MM.1S (cell line): ENCODE results near the gene OPN3.

ENCODE experiments used
- DNase-seq: peaks from one replicate; pipeline ENCODE4 v3.0.0-alpha.2; 2015
- H2AFZ ChIP-seq: fragments of 300-600 bp; sonication (generic); 2 replicates; pipeline ENCODE4 v1.6.0; 2016; ENCODE audit warnings: antibody characterized with exemption, low read length
- H3F3A ChIP-seq: fragments of 300-600 bp; sonication (generic); 2 replicates; pipeline ENCODE4 v1.6.1; 2016; ENCODE audit warnings: mild to moderate bottlenecking, antibody characterized with exemption, low read length, moderate library complexity, mixed read lengths; ENCODE audit not compliant: insufficient read depth
- H3K27ac ChIP-seq: fragments of 300-600 bp; sonication (generic); 2 replicates; pipeline ENCODE4 v1.5.1; 2016; ENCODE audit warnings: mild to moderate bottlenecking, low read length
- H3K27me3 ChIP-seq: fragments of 300-600 bp; sonication (generic); replicated peaks from 2 replicates; pipeline ENCODE4 v1.6.0; 2016; ENCODE audit warnings: low read length; ENCODE audit not compliant: insufficient read depth
- H3K36me3 ChIP-seq: fragments of 300-600 bp; sonication (generic); replicated peaks from 2 replicates; pipeline ENCODE4 v1.6.1; 2016; ENCODE audit warnings: mild to moderate bottlenecking, low read length, mixed read lengths; ENCODE audit not compliant: insufficient read depth
- H3K4me1 ChIP-seq: fragments of 300-600 bp; sonication (generic); 2 replicates; pipeline ENCODE4 v1.6.1; 2016; ENCODE audit warnings: low read length, mixed read lengths
- H3K4me2 ChIP-seq: fragments of 300-600 bp; sonication (generic); 2 replicates; pipeline ENCODE4 v1.6.0; 2016; ENCODE audit warnings: low read depth, low read length
- H3K4me3 ChIP-seq: fragments of 300-600 bp; sonication (generic); 2 replicates; pipeline ENCODE4 v1.5.1; 2016; ENCODE audit warnings: low read length, mixed read lengths
- H3K79me2 ChIP-seq: fragments of 300-600 bp; sonication (generic); 2 replicates; pipeline ENCODE4 v1.6.1; 2016; ENCODE audit warnings: mixed run types, low read length, mixed read lengths
- H3K9ac ChIP-seq: fragments of 300-600 bp; sonication (generic); 2 replicates; pipeline ENCODE4 v1.6.1; 2016; ENCODE audit warnings: low read length, mixed read lengths
- H3K9me2 ChIP-seq: fragments of 300-600 bp; sonication (generic); replicated peaks from 2 replicates; pipeline ENCODE4 v1.6.1; 2016; ENCODE audit warnings: mild to moderate bottlenecking, low read length, mixed read lengths; ENCODE audit not compliant: insufficient read depth
- H3K9me3 ChIP-seq: fragments of 300-600 bp; sonication (generic); replicated peaks from 2 replicates; pipeline ENCODE4 v1.6.1; 2016; ENCODE audit warnings: mild to moderate bottlenecking, low read length, mixed read lengths; ENCODE audit not compliant: insufficient read depth
- H4K20me1 ChIP-seq: fragments of 300-600 bp; sonication (generic); 2 replicates; pipeline ENCODE4 v1.6.1; 2016; ENCODE audit warnings: mild to moderate bottlenecking, low read length, moderate library complexity, mixed read lengths; ENCODE audit not compliant: insufficient read depth
- CTCF ChIP-seq: fragments of 300-600 bp; sonication (generic); IDR thresholded peaks from 2 replicates; pipeline ENCODE4 v1.5.1; 2016; ENCODE audit warnings: antibody characterized with exemption, low read length, mixed read lengths
- EZH2 ChIP-seq: fragments of 300-600 bp; sonication (generic); optimal IDR thresholded peaks from 2 replicates; pipeline ENCODE3; 2017; ENCODE audit warnings: low read depth, mild to moderate bottlenecking, antibody characterized with exemption, low read length, mixed read lengths
- EZH2phosphoT487 ChIP-seq: fragments of 300-600 bp; sonication (generic); IDR thresholded peaks from 2 replicates; pipeline ENCODE4 v1.6.1; 2018; ENCODE audit warnings: antibody characterized with exemption, low read length

The OPN3 gene

DNA sequence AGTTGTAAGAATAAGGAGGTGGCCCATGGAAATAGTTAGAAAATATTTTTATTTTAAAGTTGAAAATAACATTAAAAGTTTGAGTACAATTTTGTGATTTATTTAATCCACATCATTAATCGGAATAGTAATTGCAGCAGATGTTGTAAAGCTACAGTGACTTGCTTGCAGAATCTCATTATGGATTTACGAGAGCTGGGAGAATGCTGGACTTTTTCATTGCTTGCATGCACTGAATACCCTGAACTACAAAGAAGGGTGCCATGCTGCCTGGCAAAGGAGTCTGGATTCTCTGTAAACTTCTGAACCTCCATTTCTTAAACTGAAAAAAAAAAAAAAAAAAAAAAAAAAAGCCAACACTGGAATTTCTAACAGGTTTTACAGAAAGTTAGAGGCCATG is 38.4 kb upstream of the OPN3 start:
- Histone ChIP-seq H3K27ac (peak overlapping the region; percentile 77; the same call in 1 of the 2 replicates), H3K27me3 (no peaks in the 10 kb centered on the region), H3K79me2 (no peaks in the 10 kb centered on the region), H3K4me1 (peaks cover 37% of the 10 kb centered on the region), H3F3A (peaks cover 14% of the 10 kb centered on the region), H4K20me1 (no peaks in the 10 kb centered on the region), H3K4me3 (peak overlapping the region; percentile 48; the same call in 1 of the 2 replicates), H2AFZ (peak overlapping the region; percentile 38), H3K9me2 (no peaks in the 10 kb centered on the region), H3K9ac (no peak overlapping the region), H3K36me3 (no peaks in the 10 kb centered on the region), H3K4me2 (peak overlapping the region; percentile 76), H3K9me3 (no peaks in the 10 kb centered on the region)
- no peak for DNase-seq
- no peak for TF ChIP-seq CTCF
- no peak for TF ChIP-seq EZH2
- TF ChIP-seq EZH2phosphoT487, result no peak

GRCh38 chr1:241677201-241677600 is 37.0 kb upstream of the OPN3 start:
- Histone ChIP-seq H3K9me3 (no peaks in the 10 kb centered on the region), H3F3A (peaks cover 14% of the 10 kb centered on the region), H3K9me2 (no peaks in the 10 kb centered on the region), H3K36me3 (no peaks in the 10 kb centered on the region), H3K27me3 (no peaks in the 10 kb centered on the region), H2AFZ (peak overlapping the region; percentile 38), H3K9ac (peak overlapping the region; percentile 11; the same call in 1 of the 2 replicates), H3K4me3 (peak overlapping the region; percentile 48), H3K79me2 (no peaks in the 10 kb centered on the region), H4K20me1 (no peaks in the 10 kb centered on the region), H3K4me2 (peak overlapping the region; percentile 76), H3K27ac (peak overlapping the region; percentile 77), H3K4me1 (peaks cover 37% of the 10 kb centered on the region)
- TF ChIP-seq CTCF, result no peak
- no peak for TF ChIP-seq EZH2phosphoT487
- TF ChIP-seq EZH2, result no peak
- DNase-seq, result peak; percentile 97

DNA sequence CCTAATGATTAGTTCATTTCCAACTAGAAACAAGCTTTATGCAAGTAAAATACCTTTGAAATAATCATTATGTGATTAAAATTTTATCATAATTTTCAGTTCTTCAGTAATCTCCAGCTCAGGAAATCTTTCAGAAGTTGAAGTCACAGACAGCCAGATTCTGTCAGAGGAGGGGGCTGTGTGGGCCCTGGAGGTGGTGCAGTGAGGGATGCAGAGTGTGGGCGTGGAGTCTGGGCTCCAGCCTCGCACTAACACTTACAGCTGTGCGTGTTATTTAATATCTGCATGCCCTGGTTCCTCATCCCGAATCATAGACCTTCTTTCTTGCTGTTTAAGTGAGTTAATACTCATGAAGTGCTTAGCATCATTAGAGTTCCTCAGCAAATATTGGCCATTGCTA is 35.8 kb upstream of the OPN3 start:
- no peaks in the 10 kb centered on the region for H3K9me2 ChIP-seq
- peaks cover 14% of the 10 kb centered on the region for H3F3A ChIP-seq
- H3K9me3 ChIP-seq, result no peaks in the 10 kb centered on the region
- no peaks in the 10 kb centered on the region for H3K27me3 ChIP-seq
- H3K79me2 ChIP-seq, result no peaks in the 10 kb centered on the region
- no peaks in the 10 kb centered on the region for H3K36me3 ChIP-seq
- TF ChIP-seq EZH2phosphoT487, result no peak
- TF ChIP-seq EZH2, result no peak
- no peak for TF ChIP-seq CTCF
- H3K4me3 ChIP-seq, result no peak overlapping the region
- DNase-seq, result no peak
- H3K4me2 ChIP-seq, result no peak overlapping the region
- peaks cover 37% of the 10 kb centered on the region for H3K4me1 ChIP-seq
- H3K9ac ChIP-seq, result no peak overlapping the region
- H3K27ac ChIP-seq, result no peak overlapping the region
- H2AFZ ChIP-seq, result no peak overlapping the region
- H4K20me1 ChIP-seq, result no peaks in the 10 kb centered on the region
